Smooth muscle cell of bladder (primary cell): ENCODE measurements around the gene MRPL9. TPM values are rescaled to one million over a fixed set of nuclear protein-coding genes. Genes with fewer than 3 reads are reported as not detected.

Experiments
- total RNA-seq: library from RNA; depleted of rRNA; stranded (reverse); fragments of >200 nt; gene quantifications from 2 replicates; pipeline ENCODE4 v1.2.3, GENCODE V29; 2014

MRPL9 gene
- 77.9 and 102 TPM in 2 replicates for total RNA-seq

DNA sequence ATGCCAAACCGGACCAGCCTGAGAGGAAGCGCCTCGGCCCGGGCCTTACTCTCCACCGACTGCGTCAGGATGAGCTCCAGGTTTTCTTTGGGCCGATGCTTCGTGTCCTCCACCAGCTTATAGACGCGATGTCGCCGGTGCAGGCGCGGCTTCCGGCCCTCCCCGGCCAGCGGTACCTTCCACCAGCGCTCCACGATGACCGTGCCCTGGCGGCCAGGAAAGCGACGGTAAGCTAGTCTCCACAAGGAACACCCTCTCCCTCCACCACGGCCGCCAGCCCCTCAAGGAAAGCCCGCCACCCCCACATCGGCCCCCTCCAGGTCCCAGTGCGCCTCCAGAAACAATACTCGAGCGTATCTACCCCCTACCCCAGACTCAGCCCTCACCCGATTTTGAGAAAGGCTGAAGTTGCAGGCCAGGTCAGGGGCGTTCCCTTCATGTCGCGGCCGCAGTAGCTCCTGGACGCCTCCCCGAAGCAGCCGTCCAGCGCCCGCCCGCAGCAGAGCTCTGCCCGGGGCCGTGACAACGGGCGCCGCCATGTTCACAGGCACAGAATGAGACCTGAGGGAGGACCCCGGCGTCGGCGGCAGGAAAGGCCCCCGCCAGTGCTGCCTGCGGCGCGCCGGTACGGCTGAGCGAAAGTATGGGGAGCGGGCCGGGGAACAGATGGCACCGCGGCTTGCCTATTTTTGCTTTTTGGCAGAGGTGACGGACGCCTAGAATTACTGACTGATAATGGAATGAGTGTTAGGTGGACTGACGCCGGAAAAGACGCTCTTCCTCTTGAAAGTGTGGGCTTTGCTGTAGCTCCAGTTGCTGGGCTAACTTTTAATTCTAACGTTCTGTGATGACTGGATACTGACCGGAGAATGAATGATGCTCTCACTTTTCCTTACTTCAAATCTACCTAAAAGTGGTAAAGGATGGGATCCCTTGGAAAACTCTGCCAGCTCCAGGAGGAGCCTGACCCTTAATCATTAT lies at the start of gene MRPL9:
TSS of gene MRPL9 (minus strand) at position 556 of the 981 bp plus-strand sequence. CDS start at position 539, 17 bp downstream.

DNA sequence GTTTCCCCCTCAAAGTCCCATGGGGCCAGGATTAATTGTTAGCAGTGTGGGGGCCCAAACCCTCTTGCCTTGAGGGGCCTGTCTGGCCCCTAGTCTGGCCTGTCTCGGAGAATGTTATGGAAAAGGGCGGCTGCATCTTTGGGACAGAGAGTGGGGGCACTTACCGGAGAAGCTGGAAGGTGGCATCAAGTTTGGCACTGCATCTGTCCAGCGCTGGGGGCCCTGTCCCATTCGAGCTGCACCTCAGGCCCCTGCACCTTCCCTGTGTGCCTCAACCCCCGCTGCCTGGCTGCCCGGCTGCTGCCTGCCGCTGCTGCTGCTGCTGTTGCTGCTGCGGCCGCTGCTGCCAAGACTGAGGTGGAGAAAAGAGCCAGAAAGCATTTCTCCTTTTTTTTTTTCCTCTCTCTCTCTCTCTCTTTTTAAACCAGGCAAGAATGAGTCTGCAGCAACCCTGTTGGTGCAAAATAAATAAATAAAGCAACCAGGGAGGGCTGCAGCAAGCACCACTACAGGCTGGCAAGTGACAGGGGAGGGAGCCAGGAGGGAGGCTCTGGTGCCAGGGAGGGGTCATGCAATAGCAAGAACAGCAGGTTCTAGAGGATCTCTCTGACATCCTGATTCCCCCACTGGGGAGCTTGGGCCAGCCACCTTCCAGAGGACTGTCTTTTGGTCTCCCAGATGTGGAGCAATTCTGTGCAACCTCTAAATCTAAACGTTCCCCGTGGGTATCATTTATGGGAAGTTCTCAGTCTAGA lies 41.9 kb upstream of the MRPL9 start, which contains the start of gene LINGO4:
TSS of gene LINGO4 (minus strand) at position 354 of the 755 bp plus-strand sequence. CDS start 2,715 bp downstream, outside the sequence.

DNA sequence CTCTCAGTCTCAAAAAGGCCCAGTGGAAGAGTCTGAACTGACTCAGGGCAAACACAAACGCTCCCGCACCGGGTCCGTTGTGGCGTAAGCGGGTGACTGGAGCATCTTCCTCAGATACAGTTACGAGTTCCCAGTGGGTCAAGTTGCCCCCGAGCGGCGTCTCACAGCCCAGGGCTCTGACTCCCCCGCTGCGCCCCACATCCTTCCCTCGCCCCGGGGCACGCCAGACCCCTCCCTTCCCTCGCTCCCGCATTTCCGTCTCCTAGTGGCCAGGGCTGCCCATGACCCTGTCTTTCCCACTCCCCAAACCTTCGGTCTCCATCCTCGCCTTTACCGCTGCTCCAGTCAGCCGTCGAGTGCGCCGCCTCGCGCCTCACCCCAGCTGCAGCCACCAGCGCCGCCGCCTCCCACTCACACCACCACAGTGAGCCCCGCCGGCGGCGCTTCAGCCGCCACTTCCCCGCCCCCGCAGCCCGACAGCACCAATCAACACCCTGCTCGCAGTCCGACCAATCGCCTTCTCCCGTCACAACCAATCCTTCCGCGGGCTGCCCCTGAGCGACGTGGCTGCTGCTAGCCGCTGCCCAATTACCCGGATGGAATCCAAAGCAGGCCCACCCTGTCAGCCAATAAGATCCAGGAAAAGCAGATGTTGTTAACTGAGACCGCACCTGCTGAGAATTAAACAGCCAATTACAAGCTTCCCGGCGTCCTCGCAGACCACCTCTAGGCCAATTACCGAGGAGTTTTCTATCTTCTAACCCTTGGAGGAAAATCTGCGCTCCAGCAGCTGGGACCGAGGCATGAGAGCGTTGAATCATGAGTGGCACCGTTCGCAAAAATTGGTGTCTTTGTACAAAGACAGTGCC lies 27.0 kb upstream of the MRPL9 start, which contains the start of gene TDRKH:
TSS of gene TDRKH (minus strand) at position 430 of the 869 bp plus-strand sequence. CDS start 7,478 bp downstream, outside the sequence.

DNA sequence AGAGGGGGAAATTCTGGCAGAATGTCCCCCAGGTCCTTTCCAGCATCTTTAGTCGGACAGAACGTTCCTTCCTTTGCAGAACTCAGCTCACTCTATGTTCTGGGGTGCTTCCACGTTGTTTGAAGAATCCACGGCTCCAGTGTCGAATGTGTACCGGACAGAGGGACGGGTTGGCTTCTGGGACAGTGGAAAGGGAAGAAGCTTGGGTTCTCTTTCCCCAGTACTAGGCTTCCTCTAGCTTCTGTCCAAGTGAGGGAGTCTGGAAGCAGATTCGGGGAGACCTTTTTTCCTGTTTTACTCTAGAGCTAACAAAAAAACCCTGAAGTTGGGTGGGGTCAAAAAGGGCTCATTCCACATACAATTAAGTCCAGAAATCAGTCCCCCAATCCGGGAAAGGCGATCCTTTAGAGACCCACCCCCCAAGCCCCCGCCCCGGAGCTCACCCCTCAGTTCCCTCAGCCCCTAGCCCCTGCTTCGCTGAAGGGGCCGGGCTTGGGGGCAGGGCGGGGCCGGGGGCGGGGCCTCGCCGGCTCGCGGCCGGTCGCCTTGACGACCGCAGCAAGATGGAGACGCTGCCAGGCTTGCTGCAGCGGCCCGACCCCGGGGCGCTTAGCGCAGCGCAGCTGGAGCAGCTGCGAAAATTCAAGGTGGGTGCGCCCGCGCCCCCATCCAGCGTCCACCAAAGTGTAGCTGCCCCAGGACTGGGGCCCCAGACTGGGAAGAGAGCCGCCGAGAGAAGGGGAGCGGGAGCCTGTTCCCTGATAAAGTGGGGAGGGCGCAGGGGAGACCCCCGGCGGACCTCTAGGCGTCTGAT lies 42.1 kb downstream of the MRPL9 start, which contains the start of gene RIIAD1:
TSS of gene RIIAD1 (plus strand) at position 549 of the 814 bp plus-strand sequence. CDS start at position 564, 15 bp downstream.

DNA sequence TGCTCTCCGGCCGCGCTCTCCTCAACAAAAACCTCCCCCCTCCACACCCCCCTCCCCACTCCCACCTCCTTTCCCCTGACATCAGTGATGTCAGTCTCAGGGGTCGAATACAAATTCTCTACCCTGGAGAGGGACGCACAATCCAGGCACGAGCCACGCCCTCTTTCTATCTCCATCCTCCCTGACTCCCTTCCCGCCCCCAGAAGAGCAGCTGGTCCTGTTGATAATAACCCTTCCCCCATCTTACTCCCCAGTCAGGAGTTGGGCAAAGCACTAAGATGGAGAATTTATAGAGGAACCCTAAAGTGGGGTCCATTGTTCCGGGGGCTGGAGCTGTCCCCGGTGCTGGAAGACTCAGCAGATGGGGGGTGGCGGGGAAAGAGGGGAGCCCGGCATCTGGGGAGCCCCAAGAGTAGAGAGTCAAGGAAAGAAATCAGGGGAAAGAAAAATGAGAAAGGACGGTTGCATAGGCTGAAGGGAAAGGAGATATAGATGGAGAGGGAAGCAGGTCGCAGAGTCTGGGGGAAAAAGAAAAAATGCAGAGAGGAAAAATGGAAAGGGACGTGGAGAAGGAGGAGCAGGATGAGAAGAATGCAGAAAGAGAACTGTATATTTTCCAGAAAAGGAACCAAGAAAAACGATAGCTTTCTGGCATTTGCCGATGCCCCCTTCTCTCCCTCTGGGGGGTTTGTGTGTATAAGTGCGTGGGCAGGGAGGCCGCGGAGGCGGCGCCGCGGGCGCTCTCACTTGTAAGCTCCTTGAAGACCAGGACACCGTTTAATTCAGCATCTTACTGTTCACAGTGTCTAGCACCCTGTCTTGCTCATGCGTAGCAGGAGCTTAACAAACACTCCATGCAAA lies 46.3 kb downstream of the MRPL9 start, which contains the start of gene CELF3:
TSS of gene CELF3 (minus strand) at position 33 of the 861 bp plus-strand sequence. CDS start 783 bp downstream, outside the sequence.

Other genes with a start within 250 kb of the MRPL9 start
- gene TUFT1, start 223.2 kb downstream of the MRPL9 start, total RNA-seq: 6.1 and 9.8 TPM in 2 replicates
- 23.3 and 27.1 TPM in 2 replicates for gene SNX27, start 151.4 kb downstream of the MRPL9 start, total RNA-seq
- not detected in 2 replicates for gene CELF3, start 46.7 kb downstream of the MRPL9 start, total RNA-seq
- not detected in 2 replicates for gene RIIAD1, start 42.0 kb downstream of the MRPL9 start, total RNA-seq
- gene TDRKH, start 27.0 kb upstream of the MRPL9 start, total RNA-seq: 1.00 and 1.2 TPM in 2 replicates
- gene LINGO4, start 41.9 kb upstream of the MRPL9 start, total RNA-seq: not detected in 2 replicates
- gene RORC, start 68.3 kb upstream of the MRPL9 start, total RNA-seq: under 0.01 TPM in 1 of 2 replicates, not detected in the other
- gene C2CD4D, start 76.3 kb upstream of the MRPL9 start, total RNA-seq: not detected in 2 replicates
- not detected in 2 replicates for gene THEM5, start 90.2 kb upstream of the MRPL9 start, total RNA-seq
- 7.6 and 8.7 TPM in 2 replicates for gene THEM4, start 146.0 kb upstream of the MRPL9 start, total RNA-seq
- gene S100A10, start 230.4 kb upstream of the MRPL9 start, total RNA-seq: 119 and 133 TPM in 2 replicates